T-helper 2 cell (primary cell): ENCODE measurements around the gene FOXC1.
A peak's percentile ranks its signal among the peaks of the same experiment; 100 is the strongest.

Experiments used
- DNase-seq, 5 experiments: peaks; one replicate each; pipeline versions ENCODE4 v3.0.0 to v3.0.0-alpha.2; 2012 to 2022
- total RNA-seq, 2 donors: gene quantifications; one replicate each; lab custom pipeline; 2026; lab: John Stamatoyannopoulos, UW

The FOXC1 gene
- total RNA-seq: 0 to 4.3 reads per million in 2 donors

- DNase-seq: peak in 1 of 5 experiments; percentile 37
These were observed at the start of gene FOXC1 for GRCh38 chr6:1609648-1610496. Gene FOXC1 (plus strand): TSS chr6:1609915. CDS start chr6:1610446, 531 bp downstream.

DNA sequence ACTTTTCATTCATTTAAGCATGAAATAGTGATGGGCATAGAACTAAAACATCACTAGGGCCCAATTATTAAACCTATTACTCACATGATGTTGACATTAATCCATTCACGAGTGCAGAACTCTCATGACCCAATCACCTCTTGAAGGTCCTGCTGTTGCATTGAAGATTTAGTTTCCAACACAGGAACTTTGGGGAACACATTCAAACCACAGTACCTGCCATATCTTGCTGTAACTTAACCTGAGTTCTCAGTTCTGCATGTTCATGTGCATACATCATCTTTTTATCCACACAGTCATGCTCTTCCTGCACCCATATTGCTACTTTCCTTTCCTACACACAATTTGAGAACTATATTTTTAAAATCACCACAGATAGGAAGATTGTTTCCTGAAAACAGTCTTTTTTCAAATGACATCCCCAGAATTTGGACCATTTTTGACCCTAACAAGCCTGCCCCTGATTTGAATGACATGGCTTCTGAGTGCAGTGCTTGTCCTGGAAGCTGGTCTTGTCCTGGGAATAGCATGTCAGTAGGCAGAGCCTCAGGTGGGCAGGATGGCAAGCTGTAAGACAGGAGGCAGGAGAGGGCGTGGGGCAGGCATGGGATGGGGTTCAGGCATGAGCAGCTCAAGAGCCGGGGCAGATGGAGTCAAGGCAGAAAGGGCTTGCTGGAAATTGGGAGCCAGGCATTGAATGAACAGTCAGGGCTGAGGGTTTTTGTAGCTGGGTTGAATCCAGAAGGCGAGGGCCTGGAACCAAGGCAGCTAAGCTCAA, 49.2 kb upstream of the FOXC1 start:
- no peak for DNase-seq

- DNase-seq: no peak
These were observed 48.4 kb upstream of the FOXC1 start for GRCh38 chr6:1561355-1561754.

GRCh38 chr6:1562171-1562955, 47.4 kb upstream of the FOXC1 start:
- no peak for DNase-seq

- DNase-seq: no peak
These were observed 40.3 kb upstream of the FOXC1 start for GRCh38 chr6:1569377-1569776.

- no peak for DNase-seq
These were observed 38.9 kb upstream of the FOXC1 start for GRCh38 chr6:1570848-1571247.

DNA sequence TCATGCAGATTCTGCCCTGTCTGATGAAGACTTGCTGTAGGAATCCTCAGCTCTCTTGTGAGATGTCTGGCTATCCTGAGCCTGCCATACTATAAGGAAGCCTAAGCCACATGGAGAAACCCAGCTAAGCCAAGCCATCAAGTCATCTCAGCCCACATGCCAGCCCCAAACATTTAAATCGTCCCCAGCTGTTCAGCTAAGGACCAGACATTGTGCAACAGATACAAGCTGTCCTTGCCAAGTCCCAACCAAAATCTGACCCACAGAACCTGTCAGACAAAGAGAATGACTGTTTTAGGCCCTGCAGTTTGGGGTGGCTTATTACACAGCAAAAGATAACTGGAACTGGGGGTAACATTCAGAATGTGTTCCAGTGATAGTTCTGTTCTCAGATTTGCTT, 36.8 kb upstream of the FOXC1 start:
- no peak for DNase-seq

DNA sequence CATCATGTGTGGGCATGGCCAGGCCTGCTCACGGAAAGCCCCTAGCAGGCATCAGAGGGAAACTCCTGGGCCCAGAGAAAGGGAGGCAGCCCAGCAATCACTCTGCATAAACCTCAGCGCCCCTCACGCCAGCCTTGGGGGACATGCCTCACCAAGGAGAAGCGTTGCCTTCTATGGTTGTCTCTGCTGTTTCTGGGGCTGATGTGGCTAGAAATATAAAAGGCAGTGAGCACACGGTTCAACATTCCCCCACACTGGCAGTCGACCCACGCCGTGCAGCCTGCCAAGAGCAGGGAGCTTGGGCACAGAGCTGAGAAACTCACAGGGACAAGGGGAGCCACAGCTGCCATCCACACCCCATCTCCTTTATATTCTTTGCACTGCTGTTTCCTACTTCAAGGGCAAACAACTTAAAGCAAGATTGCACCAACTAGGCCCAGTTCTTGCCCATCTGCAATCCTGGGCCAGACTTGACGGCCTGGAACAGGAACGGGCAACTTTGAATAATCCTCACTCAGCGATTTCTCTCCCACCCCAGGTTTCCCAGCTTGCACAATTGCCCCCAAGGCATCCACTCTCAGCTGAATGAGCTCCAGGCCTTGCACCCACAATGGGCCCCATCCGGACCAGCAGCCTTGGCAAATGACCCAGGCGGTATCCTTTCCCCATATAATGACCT, 35.5 kb upstream of the FOXC1 start:
- DNase-seq: no peak

- no peak for DNase-seq
These were observed 34.9 kb upstream of the FOXC1 start for GRCh38 chr6:1574890-1575209.

GRCh38 chr6:1575210-1576041, 34.3 kb upstream of the FOXC1 start:
- DNase-seq: no peak

GRCh38 chr6:1576166-1576565, 33.5 kb upstream of the FOXC1 start:
- DNase-seq: no peak

DNA sequence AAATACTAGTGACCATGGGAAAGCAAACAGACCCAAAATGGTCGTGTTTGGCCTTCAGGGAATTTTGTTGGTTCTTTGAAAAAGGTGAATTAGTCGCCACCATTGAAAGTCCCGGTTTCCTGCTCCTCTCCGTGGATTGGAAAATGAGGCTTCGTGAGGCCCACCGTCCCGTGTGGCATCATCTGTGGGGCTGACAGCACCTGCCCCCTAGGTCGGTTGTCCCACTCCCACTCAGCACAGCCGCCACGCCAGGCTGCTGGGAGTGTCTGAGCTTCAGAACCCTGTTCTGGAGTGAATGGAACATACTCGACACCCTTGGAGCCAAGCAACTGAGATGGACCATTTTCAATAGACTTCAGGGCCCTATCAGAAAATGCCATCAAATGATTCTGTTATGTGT, 33.0 kb upstream of the FOXC1 start:
- DNase-seq: no peak

- DNase-seq: no peak
These were observed 32.5 kb upstream of the FOXC1 start for GRCh38 chr6:1577146-1577680.

GRCh38 chr6:1577896-1578745, 31.6 kb upstream of the FOXC1 start:
- DNase-seq: no peak

DNA sequence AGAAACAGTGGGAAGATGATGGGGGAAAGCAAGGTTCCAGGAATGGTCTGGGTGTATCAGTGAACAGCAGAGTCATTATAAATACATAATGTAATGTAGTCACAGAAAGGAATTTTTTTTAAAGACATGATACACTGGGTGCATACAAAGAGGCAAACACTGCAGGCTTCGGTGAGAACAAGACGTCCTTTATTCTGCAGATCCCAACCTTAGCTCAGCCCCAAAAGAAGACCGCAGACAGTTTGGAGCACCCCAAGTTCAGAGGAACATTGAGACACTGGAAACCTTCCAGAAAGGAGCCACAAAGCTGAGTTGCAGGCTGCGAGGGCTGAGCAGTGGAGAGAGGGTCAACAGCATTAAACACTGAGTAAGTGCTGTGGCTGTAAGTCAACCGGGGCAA, 30.6 kb upstream of the FOXC1 start:
- DNase-seq: no peak

GRCh38 chr6:1580109-1580508, 29.6 kb upstream of the FOXC1 start:
- DNase-seq: no peak

- DNase-seq: no peak
These were observed 29.1 kb upstream of the FOXC1 start for GRCh38 chr6:1580585-1580984.

GRCh38 chr6:1581120-1581991, 28.4 kb upstream of the FOXC1 start:
- DNase-seq: no peak

DNA sequence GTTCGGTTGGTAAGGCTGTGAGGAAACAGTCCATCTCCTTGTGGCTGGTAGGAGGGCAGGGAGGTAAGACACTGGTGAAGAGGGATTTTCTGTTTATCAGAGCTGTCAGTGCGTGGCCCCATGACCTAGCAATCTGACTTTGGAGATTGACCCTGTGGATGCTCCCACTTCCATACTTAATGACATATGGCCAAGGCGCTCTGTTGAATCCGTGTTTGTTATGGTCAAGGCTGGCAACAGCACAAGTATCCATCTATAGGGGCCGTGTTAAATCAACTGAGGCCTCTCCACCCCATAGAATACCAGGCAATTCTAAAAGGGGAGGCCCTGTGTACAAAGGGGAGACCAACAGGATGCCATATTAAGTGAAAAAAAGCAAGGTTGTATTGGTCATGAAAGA, 25.6 kb upstream of the FOXC1 start:
- no peak for DNase-seq
